GM19438 (cell line): Measurements from ENCODE around the gene MRPL50.

ENCODE experiments used
- ATAC-seq: cut with Tn5 transposase; IDR thresholded peaks from one replicate; pipeline ENCODE4 v1.9.1; 2021; ENCODE audit warnings: low read depth; ENCODE audit not compliant: unreplicated experiment

The MRPL50 gene

GRCh38 chr9:101350285-101350684 is 48.1 kb downstream of the MRPL50 start:
- ATAC-seq: no peak

DNA sequence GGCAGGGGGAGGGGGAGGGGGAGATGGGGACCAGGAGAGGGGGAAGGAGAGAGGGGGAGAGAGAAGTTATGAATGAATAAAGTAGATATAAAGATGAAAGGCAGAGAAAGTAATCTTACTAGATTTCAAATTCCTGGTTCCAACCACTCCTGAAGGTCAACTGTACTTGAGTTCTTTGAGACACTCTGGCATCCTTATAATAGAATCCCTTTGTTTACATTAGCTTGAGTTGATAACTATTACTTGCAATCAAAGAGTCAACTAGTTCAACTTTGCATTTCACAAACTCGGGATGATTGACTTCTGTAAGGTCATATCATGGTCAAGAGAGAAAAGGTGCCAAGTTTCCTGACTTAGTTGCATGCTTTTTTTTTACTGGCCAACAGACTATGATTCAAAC is 55.8 kb downstream of the MRPL50 start:
- no peak for ATAC-seq

DNA sequence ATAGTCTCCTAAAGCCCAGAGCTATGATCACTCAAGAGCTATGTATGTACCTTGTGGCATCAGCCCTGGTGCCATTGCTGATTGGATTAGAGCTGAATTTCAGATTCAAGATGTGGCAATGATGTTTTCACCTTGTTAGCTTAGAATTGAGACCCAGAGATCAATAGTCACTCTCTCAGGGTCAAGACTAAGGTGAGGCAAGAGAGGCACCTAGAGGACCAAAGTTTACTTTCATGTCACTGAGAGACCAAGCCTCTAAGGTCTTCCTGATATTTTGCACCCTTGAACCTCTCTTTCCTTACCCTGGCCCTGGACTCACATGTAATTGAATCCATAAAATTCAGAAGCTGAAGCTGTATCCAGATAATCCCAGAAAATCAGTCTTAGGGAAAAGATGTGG is 56.5 kb downstream of the MRPL50 start:
- ATAC-seq: no peak
